ENCODE measurements around the gene ZDBF2.
"Not testable (repeated sequence)": the region's sequence is repeated elsewhere in the genome, so short reads cannot be mapped to it uniquely, and the experiment has no call there.

ZDBF2 gene

DNA sequence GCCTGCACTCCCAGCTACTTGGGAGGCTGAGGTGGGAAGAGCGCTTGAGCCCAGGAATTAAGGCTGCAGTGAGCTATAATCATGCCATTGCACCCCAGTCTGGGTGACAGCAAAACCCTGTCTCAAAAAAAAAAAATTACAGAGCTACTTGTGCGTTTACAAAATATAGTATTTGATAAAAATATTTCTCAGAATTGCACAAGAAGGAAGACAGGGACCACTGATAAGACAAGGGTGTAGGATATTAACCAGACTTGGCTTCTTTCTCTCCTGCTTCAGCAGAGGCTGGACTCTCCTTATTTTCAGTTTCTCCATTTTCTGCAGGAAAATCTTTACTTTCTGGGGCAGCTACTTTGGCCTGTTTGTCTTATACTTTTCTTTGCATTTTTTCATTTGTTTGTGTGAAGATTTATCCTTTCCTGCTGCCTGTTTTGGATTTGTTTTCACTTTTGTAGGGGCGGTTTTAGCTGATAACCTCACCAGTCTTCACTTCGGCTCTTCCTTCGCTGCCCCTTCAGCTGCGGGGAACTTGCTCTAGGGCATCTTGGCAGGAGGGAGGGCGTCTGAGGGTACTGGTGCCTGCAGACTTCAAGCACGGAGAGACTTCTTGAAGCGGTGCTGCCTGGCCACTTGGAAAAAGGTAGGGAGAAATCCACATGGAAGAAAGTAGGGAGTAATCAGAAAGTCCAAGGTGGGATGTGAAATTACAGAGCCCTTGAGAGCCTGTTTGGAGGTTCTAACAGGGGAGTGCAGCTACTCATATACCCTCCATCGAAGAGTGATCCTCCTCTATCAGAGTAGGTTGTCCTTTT is 14.9 kb upstream of the ZDBF2 start:
- DNase-seq (ENCODE audit: low read depth in 2 of 3, low spot score in 2 of 3) = no peak

GRCh38 chr2:206260188-206261012 is 14.1 kb upstream of the ZDBF2 start:
- DNase-seq (ENCODE audit: low read depth in 2 of 3, low spot score in 2 of 3) = no peak

DNA sequence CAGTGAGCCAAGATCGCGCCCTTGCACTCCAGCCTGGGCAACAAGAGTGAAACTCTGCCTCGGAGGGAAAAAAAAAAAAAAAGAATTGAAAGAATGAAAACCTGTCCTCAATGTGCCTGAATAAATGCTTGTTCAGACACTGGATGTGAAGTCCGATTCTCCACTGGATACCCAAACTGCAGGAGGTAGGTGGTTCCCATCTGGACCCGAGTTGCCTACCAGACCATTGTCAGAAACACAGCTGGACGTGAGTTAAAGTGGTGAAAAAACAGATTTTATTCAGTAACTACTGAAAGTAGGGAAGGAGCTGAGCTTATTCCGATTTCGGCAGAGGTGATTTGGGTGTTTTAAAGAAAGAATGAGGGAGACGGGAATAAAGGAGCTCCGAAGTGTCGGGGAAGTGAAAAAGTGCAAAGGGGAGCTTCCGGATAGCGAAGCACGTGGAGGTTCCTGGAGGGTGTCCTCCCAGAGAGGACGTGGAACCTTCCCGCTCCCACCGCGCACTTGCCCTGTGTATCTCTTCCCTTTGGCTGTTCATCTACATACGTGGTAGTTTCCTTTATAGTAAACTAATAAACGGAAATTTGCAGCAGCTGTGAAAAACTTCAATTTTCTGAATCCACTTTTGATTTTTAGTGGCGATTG is 10.4 kb upstream of the ZDBF2 start:
- no peak for DNase-seq (ENCODE audit: low read depth in 2 of 3, low spot score in 2 of 3)

DNA sequence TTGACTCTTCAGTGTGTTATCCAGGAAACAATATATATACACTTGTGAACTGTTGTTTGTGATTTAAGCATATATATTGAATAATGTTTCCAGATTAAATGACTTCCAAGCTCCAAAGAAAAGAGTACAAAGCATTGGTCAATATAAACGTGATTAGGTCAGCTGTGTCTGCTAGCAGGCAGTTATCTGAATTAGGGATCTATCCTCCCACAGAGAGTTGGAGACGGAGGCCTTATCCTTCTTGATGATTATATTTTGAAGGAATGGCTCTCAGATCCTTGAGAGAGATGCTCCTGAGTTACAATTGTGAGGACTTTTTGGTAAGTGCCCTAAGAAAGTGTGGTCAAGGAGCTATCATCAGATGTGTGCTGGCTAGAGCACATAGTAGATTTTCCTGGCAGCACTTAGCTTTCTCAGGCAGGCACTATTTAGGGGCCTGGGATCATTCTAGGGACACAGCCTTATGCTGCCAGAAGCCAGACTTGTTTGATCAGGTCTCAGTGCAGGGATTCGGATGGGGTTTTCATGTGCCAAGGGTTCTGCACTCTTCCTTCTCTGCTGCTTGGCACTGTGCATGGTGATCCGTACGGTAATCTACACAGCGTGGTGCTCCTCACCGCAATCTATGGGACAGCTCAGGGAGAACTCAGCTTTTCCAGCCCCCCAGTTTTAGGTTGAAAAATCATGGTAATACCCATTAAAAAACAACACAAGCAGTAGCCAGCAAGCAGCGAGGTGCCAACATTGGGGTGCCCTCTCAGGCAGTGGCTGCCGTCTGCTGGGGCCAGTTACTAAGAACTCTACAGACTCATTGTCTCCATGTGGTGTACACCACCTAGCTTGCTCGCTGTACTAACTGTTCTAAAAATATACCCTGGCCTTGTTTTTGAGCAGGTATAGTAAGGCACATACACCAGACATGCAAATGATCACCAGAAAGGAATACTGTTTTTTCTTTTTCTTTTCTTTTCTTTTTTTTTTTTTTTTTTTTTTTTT is 8.0 kb upstream of the ZDBF2 start:
- DNase-seq (ENCODE audit: low read depth in 2 of 3, low spot score in 2 of 3) = no peak

- DNase-seq (ENCODE audit: low read depth in 2 of 3, low spot score in 2 of 3) = no peak
Observed at GRCh38 chr2:206267567-206267966, 6.9 kb upstream of the ZDBF2 start.

GRCh38 chr2:206271065-206271464 is 3.4 kb upstream of the ZDBF2 start:
- no peak for DNase-seq (ENCODE audit: low read depth in 2 of 3, low spot score in 2 of 3)

- DNase-seq (ENCODE audit: low read depth in 2 of 3, low spot score in 2 of 3) = no peak
Observed at GRCh38 chr2:206273905-206274304, 558 bp upstream of the ZDBF2 start.

- no peak for DNase-seq (ENCODE audit: low read depth in 2 of 3, low spot score in 2 of 3)
Observed at GRCh38 chr2:206275312-206276055, 1.0 kb downstream of the ZDBF2 start.

GRCh38 chr2:206276169-206276942 is 1.9 kb downstream of the ZDBF2 start:
- DNase-seq (ENCODE audit: low read depth in 2 of 3, low spot score in 2 of 3) = no peak

GRCh38 chr2:206277503-206277902 is 3.0 kb downstream of the ZDBF2 start:
- no peak for DNase-seq (ENCODE audit: low read depth in 2 of 3, low spot score in 2 of 3)

GRCh38 chr2:206282746-206283145 is 8.3 kb downstream of the ZDBF2 start:
- no peak for DNase-seq (ENCODE audit: low read depth in 2 of 3, low spot score in 2 of 3)

DNA sequence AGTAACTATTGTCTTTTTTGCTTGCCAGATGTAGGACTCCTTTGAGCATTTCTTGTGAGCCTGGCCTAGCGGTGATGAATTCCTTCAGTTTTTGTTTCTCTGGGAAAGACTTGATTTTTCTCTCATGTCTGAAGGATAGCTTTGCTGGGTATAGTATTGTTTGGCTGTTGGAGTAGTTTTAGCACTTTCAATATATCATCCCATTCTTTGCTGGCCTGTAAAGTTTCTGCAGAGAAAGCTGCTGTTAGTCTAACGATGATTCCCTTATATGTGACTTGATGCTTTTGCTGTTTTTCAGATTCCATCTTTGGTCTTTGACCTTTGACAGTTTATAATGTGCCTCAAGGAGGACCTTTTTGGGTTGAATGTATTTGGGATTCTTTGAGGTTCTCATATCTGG is 12.7 kb downstream of the ZDBF2 start:
- DNase-seq (ENCODE audit: low read depth in 2 of 3, low spot score in 2 of 3) = no peak

DNA sequence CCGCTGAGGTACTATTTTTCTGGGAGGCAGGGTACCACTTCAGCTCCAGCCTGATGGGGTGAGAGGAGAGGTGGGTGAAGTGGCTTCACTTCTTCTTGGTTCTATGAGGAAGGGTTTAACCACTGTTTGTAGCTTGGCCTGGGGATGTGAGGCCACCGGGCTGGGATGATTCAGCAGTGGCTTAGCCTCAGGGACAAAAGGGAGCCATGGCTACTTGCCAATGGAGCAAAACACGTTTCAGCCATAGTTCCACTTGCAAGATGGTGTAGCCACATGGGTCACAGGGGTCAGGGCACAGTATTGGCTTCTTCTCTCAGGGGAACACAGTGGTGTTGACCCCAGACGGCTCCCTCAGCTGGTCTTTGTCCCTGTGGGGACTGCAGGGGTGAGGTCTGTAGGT is 14.9 kb downstream of the ZDBF2 start:
- no peak for DNase-seq (ENCODE audit: low read depth in 2 of 3, low spot score in 2 of 3)

GRCh38 chr2:206296128-206296527 is 21.7 kb downstream of the ZDBF2 start:
- no peak for DNase-seq (ENCODE audit: low read depth in 2 of 3, low spot score in 2 of 3)

DNA sequence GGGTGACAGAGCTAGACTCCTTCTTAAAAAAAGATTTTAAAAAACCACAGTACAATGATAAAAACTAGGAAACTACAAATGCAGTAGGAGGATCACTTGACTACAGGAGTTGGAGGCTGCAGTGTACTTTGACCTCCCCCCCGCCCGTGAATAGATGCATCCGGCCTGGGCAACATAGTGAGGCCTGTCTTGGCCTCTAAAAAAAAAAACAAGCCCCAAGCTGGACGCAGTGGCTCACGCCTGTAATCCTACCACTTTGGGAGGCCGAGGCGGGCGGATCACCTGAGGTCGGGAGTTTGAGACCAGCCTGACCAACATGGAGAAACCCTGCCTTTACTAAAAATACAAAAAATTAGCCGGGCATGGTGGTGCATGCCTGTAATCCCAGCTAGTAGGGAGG is 25.1 kb downstream of the ZDBF2 start:
- not testable (repeated sequence) for DNase-seq (ENCODE audit: low read depth in 2 of 3, low spot score in 2 of 3)

GRCh38 chr2:206305523-206306245 is 31.2 kb downstream of the ZDBF2 start:
- DNase-seq (ENCODE audit: low read depth in 2 of 3, low spot score in 2 of 3) = no peak

DNA sequence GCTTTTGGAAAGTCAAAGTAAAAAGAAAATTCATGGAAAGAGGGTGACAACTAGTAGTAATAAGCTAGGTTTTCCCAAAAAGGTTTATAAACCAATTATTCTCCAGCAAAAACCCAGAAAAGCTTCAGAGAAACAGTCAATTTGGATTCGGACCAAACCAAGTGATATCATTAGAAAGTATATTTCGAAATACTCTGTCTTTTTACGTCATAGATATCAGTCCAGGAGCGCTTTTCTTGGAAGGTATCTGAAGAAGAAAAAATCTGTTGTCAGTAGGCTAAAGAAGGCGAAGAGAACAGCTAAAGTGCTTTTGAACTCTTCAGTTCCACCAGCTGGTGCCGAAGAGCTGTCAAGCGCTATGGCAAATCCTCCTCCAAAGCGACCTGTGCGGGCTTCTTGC is 36.6 kb downstream of the ZDBF2 start:
- no peak for DNase-seq (ENCODE audit: low read depth in 2 of 3, low spot score in 2 of 3)

GRCh38 chr2:206316141-206316540 is 41.7 kb downstream of the ZDBF2 start:
- no peak for DNase-seq (ENCODE audit: low read depth in 2 of 3, low spot score in 2 of 3)

- no peak for DNase-seq (ENCODE audit: low read depth in 2 of 3, low spot score in 2 of 3)
Observed at GRCh38 chr2:206323033-206323432, 48.6 kb downstream of the ZDBF2 start.

Measured in activated CD8-positive, alpha-beta memory T cell treated with anti-CD3 and anti-CD28 coated beads for 48 hours (primary cell).